Ishikawa (cell line): ENCODE results near the gene PRSS38.
A peak's percentile ranks its signal among the peaks of the same experiment; 100 is the strongest.

Experiments
- CEBPB ChIP-seq: IDR thresholded peaks from 2 replicates; pipeline ENCODE4 v1.6.1; 2012
- CREB1 ChIP-seq: IDR thresholded peaks from 2 replicates; pipeline ENCODE4 v1.6.1; 2012; ENCODE audit warnings: low read depth
- EGR1 ChIP-seq: IDR thresholded peaks from 2 replicates; pipeline ENCODE4 v1.6.1; 2012
- EP300 ChIP-seq: IDR thresholded peaks from 2 replicates; pipeline ENCODE4 v1.6.1; 2012; ENCODE audit warnings: borderline replicate concordance
- FOXM1 ChIP-seq: IDR thresholded peaks from 2 replicates; pipeline ENCODE4 v1.6.1; 2012; ENCODE audit warnings: low read depth, borderline replicate concordance
- MAX ChIP-seq: IDR thresholded peaks from 2 replicates; pipeline ENCODE4 v1.6.1; 2012
- NFIC ChIP-seq: IDR thresholded peaks from 2 replicates; pipeline ENCODE4 v1.6.1; 2012
- RAD21 ChIP-seq: IDR thresholded peaks from 2 replicates; pipeline ENCODE4 v1.6.1; 2012; ENCODE audit warnings: low read depth
- REST ChIP-seq: IDR thresholded peaks from 2 replicates; pipeline ENCODE4 v1.6.1; 2012; ENCODE audit warnings: low read depth, mild to moderate bottlenecking
- TAF1 ChIP-seq: IDR thresholded peaks from 2 replicates; pipeline ENCODE4 v1.6.1; 2012; ENCODE audit warnings: low read depth, mild to moderate bottlenecking
- TCF12 ChIP-seq: IDR thresholded peaks from 2 replicates; pipeline ENCODE4 v1.6.1; 2012; ENCODE audit warnings: low read depth
- TEAD4 ChIP-seq: IDR thresholded peaks from 2 replicates; pipeline ENCODE4 v1.6.1; 2012
- USF1 ChIP-seq: IDR thresholded peaks from 2 replicates; pipeline ENCODE4 v1.6.1; 2012
- YY1 ChIP-seq: IDR thresholded peaks from 2 replicates; pipeline ENCODE4 v1.6.1; 2012; ENCODE audit warnings: low read depth
- ZBTB7A ChIP-seq: IDR thresholded peaks from 2 replicates; pipeline ENCODE4 v1.6.1; 2012; ENCODE audit warnings: low read depth

The PRSS38 gene

GRCh38 chr1:227788271-227789083 lies 27.0 kb upstream of the PRSS38 start:
- TF ChIP-seq EGR1 (peak; percentile 29; the same call in 1 of the 2 replicates), ZBTB7A (peak; percentile 88), EP300 (no peak)

GRCh38 chr1:227789084-227790033 lies 26.1 kb upstream of the PRSS38 start:
- TF ChIP-seq USF1 (no peak), EGR1 (no peak), RAD21 (no peak), REST (no peak), TCF12 (no peak), TAF1 (no peak), CEBPB (no peak)

GRCh38 chr1:227790034-227790400 lies 25.5 kb upstream of the PRSS38 start:
- TF ChIP-seq ZBTB7A = 0 out of 2 replicates have a peak, but pooled peaks have one; percentile 29
- no peak for TF ChIP-seq FOXM1

- TF ChIP-seq TEAD4 = no peak
- no peak for TF ChIP-seq TAF1
These were observed 24.6 kb upstream of the PRSS38 start for GRCh38 chr1:227790868-227791267.

- no peak for TF ChIP-seq EGR1
- no peak for TF ChIP-seq REST
- no peak for TF ChIP-seq TEAD4
- TF ChIP-seq NFIC = no peak
- TF ChIP-seq TCF12 = no peak
- TF ChIP-seq MAX = no peak
- TF ChIP-seq CREB1 = no peak
- no peak for TF ChIP-seq RAD21
- no peak for TF ChIP-seq ZBTB7A
- TF ChIP-seq YY1 = no peak
- no peak for TF ChIP-seq FOXM1
- no peak for TF ChIP-seq USF1
- no peak for TF ChIP-seq EP300
- no peak for TF ChIP-seq TAF1
- no peak for TF ChIP-seq CEBPB
These were observed 23.9 kb upstream of the PRSS38 start for GRCh38 chr1:227791425-227792143.
